WTC11 (cell line): Measurements from ENCODE around the gene SIGLEC7.

Experiments used
- ATF1 ChIP-seq: sonication (generic); formaldehyde crosslinking; IDR thresholded peaks from 2 replicates; pipeline ENCODE4 v1.8.1; 2023; ENCODE audit warnings: mild to moderate bottlenecking, moderate library complexity, missing genetic modification reagents
- ATF2 ChIP-seq: sonication (generic); formaldehyde crosslinking; IDR thresholded peaks from 2 replicates; pipeline ENCODE4 v1.8.1; 2022; ENCODE audit warnings: low read depth, missing genetic modification reagents, borderline replicate concordance
- ATF6 ChIP-seq: sonication (generic); formaldehyde crosslinking; IDR thresholded peaks from 2 replicates; pipeline ENCODE4 v1.8.1; 2023; ENCODE audit warnings: mild to moderate bottlenecking, missing genetic modification reagents
- CTCF ChIP-seq: fragments of 200-600 bp; IDR thresholded peaks from 2 replicates; pipeline ENCODE4 v1.8.0; 2022; ENCODE audit warnings: antibody characterized with exemption
- FOXP1 ChIP-seq: sonication (generic); formaldehyde crosslinking; IDR thresholded peaks from 2 replicates; pipeline ENCODE4 v1.8.0; 2022; ENCODE audit warnings: missing genetic modification reagents, mild to moderate bottlenecking, moderate library complexity, borderline replicate concordance
- FOXP4 ChIP-seq: sonication (generic); formaldehyde crosslinking; IDR thresholded peaks from 2 replicates; pipeline ENCODE4 v1.8.0; 2022; ENCODE audit warnings: mild to moderate bottlenecking, missing genetic modification reagents
- GABPB1 ChIP-seq: sonication (generic); formaldehyde crosslinking; IDR thresholded peaks from 2 replicates; pipeline ENCODE4 v1.8.1; 2023; ENCODE audit warnings: mild to moderate bottlenecking, missing genetic modification reagents
- MAX ChIP-seq: sonication (generic); formaldehyde crosslinking; IDR thresholded peaks from 2 replicates; pipeline ENCODE4 v1.8.0; 2022; ENCODE audit warnings: mild to moderate bottlenecking, missing genetic modification reagents
- TEAD1 ChIP-seq: sonication (generic); formaldehyde crosslinking; IDR thresholded peaks from 2 replicates; pipeline ENCODE4 v1.8.0; 2022; ENCODE audit warnings: mild to moderate bottlenecking, missing genetic modification reagents
- ZBTB43 ChIP-seq: sonication (generic); formaldehyde crosslinking; IDR thresholded peaks from 2 replicates; pipeline ENCODE4 v1.8.1; 2023; ENCODE audit warnings: mild to moderate bottlenecking, missing genetic modification reagents
- ZNF263 ChIP-seq: sonication (generic); formaldehyde crosslinking; IDR thresholded peaks from 2 replicates; pipeline ENCODE4 v1.8.1; 2022; ENCODE audit warnings: low read depth, mild to moderate bottlenecking, moderate library complexity, missing genetic modification reagents
- ZNF671 ChIP-seq: fragments of 250-450 bp; sonication (Bioruptor Pico); IDR thresholded peaks from 2 replicates; pipeline ENCODE4 v1.8.0; 2021; ENCODE audit warnings: mild to moderate bottlenecking
- TF ChIP-seq, protein P1 (sequence below): sonication (generic); formaldehyde crosslinking; IDR thresholded peaks from 2 replicates; pipeline ENCODE4 v1.8.1; 2022; ENCODE audit warnings: low read depth, mild to moderate bottlenecking, moderate library complexity, missing genetic modification reagents, borderline replicate concordance
- TF ChIP-seq, protein P2 (sequence below): sonication (generic); formaldehyde crosslinking; conservative IDR thresholded peaks from 2 replicates; pipeline ENCODE4 v1.8.1; 2022; ENCODE audit warnings: mild to moderate bottlenecking, missing genetic modification reagents

DNA sequence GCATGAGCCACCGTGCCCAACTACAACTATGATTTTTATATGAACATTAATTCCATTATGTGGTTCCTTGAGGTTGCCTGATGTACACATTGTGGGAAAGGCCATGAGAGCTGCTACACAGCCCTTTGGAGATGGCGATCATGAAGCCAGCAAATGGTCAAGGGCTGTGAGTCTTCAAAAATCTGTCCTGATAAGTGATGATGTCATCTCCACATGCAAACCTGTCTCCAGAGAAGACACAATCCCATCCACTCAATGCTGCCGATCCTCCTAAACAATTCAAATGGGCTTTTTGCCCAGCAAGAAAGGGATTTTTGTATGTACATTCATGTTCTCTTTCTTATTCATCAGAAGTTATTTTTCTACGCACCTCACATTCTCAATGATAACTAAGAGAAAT, 17.6 kb downstream of the SIGLEC7 start:
- TF ChIP-seq ATF1 (CRISPR knock-in tag) (no peak), CTCF (no peak), ATF6 (CRISPR knock-in tag) (no peak), ZNF671 (CRISPR knock-in tag) (no peak), TEAD1 (no peak), FOXP1 (CRISPR knock-in tag) (no peak), MAX (CRISPR knock-in tag) (no peak), ATF2 (CRISPR knock-in tag) (no peak), FOXP4 (CRISPR knock-in tag) (no peak), ZNF263 (CRISPR knock-in tag) (no peak), ZBTB43 (no peak), GABPB1 (CRISPR knock-in tag) (no peak)
- TF ChIP-seq, protein P1, sequence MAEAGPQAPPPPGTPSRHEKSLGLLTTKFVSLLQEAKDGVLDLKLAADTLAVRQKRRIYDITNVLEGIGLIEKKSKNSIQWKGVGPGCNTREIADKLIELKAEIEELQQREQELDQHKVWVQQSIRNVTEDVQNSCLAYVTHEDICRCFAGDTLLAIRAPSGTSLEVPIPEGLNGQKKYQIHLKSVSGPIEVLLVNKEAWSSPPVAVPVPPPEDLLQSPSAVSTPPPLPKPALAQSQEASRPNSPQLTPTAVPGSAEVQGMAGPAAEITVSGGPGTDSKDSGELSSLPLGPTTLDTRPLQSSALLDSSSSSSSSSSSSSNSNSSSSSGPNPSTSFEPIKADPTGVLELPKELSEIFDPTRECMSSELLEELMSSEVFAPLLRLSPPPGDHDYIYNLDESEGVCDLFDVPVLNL (CRISPR knock-in tag), result no peak
- TF ChIP-seq, protein P2, sequence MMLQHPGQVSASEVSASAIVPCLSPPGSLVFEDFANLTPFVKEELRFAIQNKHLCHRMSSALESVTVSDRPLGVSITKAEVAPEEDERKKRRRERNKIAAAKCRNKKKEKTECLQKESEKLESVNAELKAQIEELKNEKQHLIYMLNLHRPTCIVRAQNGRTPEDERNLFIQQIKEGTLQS (CRISPR knock-in tag), result no peak
